Cerebellar cortex (tissue), 1 donor: ENCODE data around the gene ZNRF1.
"Not testable (repeated sequence)": the region's sequence is repeated elsewhere in the genome, so short reads cannot be mapped to it uniquely, and the experiment has no call there.

Experiments
- DNase-seq: peaks from one replicate; pipeline ENCODE4 v3.0.0-alpha.2; 2015; ENCODE audit warnings: low spot score

The ZNRF1 gene

DNA sequence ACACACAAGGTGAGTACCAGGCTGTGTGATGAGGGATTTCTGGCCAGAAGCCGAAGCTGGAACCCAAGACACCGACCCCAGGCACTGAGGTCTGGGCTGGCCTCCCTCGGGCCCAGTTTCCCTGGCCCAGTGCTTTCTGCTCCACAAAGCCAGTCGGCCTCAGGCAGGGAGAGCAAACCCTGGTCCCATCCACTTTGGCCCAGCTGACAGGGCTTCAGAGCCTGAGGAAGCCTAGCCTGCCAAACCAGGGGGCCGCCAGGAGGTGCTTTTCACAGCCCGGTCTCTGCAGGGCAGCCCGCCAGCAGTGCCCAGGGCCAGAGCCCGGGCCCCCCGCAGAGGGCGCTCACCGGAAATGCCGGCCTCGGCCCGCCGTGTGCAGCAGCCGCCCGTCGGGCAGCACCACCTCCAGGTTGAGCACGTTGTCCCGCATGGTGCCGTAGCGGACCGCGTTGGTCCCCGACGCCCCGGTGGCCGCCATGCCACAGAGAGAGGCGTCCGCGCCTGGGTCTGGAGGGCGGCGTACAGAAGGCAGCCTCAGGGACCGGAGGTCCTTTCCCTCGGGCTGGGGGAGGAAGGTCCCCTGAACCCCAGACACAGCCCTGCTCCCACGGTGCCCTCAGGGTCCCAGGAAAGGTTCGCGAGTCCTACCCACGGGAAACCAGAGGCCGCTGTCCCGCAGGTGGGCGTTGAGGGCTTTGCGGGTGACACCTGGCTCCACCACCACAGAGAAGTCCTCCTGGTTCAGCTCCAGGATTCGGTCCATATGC is 115.5 kb downstream of the ZNRF1 start:
- DNase-seq = no peak

GRCh38 chr16:75114946-75115825 is 116.4 kb downstream of the ZNRF1 start:
- no peak for DNase-seq

GRCh38 chr16:75116081-75116910 is 117.5 kb downstream of the ZNRF1 start, which contains the start of gene LDHD:
Gene LDHD, minus strand, starts transcription at chr16:75116780. Its CDS starts 60 bp downstream, at chr16:75116720.
- DNase-seq = peak; percentile 93

DNA sequence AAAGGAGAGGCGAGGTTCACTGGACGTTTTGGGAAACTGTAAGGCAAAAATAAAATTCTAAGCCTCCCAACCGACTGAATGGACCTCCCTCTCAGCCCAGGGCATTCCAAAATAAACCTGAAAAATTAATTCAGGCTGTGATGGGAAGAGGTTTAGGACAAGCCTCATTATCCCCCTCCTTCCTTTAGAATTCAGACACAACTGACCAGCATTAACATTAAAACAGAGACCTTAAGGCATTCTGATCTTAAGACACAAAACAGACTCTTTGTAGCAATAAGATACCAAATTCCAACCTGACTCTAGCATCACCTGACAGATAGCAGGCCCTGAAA is 118.1 kb downstream of the ZNRF1 start:
- DNase-seq = no peak

DNA sequence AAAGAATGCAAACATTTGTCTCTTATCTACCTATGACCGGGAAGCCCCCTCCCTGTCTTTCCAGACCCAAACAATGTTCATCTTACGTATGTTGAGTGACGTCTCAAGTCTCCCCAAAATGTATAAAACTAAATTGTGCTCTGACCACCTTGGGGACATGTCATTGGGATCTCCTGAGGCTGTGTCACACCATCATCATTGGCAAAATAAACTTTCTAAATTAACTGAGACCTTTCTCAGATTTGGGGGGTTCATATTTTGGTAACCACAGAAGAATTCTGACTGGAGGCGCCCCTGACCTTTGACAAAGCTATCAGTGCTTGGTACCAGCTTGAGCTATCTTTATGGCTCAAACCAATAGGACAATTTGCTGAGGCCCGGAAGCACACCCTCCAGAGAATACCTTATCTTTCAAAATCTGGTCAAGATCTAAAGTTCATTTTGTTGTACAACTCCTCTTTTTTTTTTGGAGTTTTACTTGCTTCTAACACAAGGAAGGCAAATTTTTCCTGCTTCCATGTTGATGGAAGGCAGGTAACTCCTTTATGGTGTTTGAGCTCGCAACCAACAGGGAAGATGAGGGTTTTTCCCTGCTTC is 120.2 kb downstream of the ZNRF1 start:
- DNase-seq = no peak

DNA sequence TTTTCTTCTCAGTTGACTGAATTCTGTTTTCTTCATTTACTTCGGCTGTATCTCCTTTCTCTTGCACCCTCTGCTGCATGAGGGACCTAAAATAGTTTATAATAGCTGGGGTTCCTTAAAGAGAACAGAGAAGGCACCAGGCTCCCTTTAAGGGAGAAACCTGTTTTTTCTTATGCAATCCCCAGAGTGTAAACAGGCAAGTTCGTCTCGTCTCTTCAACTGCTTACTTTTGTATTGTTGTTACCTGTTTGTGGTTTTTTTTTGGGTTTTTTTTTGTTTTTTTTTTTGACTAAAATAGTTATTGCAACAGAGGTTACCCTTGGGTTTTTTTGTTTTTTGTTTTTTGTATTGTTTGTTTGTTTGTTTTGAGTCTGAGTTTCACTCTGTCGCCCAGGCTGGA is 121.4 kb downstream of the ZNRF1 start:
- DNase-seq = no peak

- DNase-seq = no peak
Measured at GRCh38 chr16:75121949-75122568, 123.2 kb downstream of the ZNRF1 start.

DNA sequence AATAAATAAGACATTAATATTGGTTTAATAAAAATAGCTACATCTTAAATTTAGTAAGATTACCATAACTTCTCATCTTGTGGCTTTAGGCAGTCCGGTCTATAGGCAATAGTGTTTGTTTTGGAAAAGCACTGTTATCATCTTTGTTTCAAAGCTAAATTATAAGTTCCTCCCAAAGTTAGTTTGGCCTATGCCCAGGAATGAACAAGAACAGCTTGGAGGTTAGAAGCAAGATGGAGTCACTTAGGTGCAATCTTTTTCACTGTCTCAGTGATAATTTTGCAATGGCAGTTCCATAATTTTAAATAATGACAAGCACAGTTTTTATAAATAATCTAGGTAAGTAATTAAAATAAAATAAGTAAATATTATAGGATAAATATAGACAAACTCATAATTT is 123.8 kb downstream of the ZNRF1 start:
- no peak for DNase-seq

- DNase-seq = no peak
Measured at GRCh38 chr16:75127713-75128415, 129.0 kb downstream of the ZNRF1 start.

DNA sequence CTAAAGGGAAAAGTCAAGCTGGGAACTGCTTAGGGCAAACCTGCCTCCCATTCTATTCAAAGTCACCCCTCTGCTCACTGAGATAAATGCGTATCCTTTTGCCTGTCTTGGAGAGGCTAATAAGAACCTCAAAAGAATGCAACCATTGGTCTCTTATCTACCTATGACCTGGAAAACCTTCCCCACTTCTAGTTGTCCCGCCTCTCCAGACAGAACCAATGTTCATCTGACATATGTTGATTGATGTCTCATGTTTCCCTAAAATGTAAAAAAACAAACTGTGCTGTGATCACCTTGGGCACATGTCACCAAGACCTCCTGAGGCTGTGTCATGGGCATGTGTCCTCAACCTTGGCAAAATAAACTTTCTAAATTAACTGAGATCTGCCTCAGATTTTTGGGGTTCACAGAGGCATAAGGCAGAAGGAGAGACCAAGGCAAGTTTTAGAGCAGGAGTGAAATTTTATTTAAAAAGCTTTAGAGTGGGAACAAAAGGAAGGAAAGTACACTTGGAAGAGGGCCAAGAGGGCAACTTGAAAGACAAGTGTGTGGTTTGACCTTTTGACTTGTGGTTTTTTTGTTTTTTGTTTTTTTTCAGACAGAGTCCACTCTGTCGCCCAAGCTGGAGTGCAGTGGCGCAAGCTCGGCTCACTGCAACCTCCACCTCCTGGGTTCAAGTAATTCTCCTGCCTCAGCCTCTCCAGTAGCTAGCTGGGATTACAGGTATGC is 130.8 kb downstream of the ZNRF1 start:
- DNase-seq = not testable (repeated sequence)

DNA sequence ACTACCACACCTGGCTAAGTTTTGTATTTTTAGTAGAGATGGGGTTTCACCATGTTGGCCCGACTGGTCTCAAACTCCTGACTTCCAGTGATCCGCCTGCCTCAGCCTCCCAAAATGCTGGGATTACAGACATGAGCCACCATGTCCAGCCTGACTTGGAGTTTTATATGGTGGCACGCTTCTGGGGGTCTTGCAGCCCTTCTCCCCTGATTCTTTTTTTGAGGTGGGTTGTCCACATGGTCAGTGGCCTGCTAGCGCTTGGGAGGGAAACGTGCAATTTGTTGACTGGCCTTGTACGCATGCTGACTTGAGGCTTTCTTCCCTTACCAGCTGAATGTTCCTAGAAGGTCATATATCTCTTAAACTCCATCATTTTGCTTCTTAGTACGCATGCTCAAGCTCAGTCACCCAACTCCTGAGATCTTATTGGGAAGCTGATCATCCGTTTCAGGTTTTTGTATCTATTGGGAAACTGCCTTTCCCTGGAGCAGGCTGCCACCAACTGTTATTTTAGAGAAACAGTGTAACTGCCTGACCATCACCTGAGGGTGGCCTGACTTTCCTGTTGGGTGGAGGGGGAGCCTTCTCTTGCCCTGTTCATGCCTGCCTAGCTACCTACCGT is 131.4 kb downstream of the ZNRF1 start:
- DNase-seq = peak; percentile 68

DNA sequence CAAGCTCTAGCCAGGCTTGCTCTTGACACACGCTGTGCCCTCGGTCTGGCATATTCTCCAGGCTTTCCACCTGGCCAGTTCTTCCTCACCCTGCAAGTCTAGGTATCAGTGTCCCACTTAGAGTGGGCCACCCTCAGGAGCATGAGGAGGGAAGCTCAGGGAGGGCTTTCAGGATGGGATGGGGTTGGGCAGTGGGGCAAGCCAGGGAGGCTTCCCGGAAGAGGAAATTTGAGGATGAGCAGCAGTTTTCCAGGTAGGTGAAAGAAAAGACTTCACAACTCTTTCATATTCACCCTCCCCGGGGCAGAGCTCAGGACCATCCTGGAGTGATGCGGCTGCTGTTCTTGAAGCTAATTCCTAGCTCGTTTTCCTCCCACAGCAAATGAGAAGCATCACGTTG is 132.3 kb downstream of the ZNRF1 start:
- DNase-seq = no peak

DNA sequence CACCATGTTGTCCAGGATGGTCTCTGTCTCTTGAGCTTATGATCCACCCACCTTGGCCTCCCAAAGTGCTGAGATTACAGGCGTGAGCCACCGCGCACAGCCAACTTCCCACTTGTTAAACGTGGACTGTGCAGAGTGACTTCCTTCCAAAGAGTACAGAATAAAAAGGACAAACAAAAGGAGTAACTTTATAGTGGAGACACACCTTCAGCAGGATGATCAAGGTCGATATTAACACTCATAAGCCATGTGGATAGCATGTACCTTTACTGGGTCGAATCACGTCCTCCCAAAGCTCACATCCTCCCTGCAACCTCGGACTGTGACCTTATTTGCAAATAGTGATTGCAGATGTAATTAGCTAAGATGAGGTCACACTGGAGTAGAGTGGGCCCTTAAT is 139.4 kb downstream of the ZNRF1 start:
- DNase-seq = no peak

- no peak for DNase-seq
Measured at GRCh38 chr16:75138636-75139035, 139.8 kb downstream of the ZNRF1 start.

- no peak for DNase-seq
Measured at GRCh38 chr16:75139498-75139897, 140.7 kb downstream of the ZNRF1 start.

GRCh38 chr16:75143941-75144340 is 145.1 kb downstream of the ZNRF1 start:
- no peak for DNase-seq

DNA sequence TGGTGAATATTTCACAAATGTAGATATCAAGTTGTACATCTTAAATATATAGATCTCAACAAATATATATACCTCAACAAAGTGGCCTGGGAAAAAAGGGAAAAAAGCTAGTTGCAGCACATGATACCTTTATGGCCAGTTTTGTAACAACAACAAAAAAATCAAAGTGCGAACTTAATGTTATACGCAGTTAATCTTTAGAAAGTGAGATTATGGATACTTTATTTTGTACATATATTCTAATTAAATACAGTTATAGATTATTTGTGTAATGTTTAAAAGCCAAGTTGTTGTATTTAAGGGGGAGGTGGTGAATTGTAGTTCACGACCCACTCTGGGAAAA is 149.1 kb downstream of the ZNRF1 start:
- no peak for DNase-seq

DNA sequence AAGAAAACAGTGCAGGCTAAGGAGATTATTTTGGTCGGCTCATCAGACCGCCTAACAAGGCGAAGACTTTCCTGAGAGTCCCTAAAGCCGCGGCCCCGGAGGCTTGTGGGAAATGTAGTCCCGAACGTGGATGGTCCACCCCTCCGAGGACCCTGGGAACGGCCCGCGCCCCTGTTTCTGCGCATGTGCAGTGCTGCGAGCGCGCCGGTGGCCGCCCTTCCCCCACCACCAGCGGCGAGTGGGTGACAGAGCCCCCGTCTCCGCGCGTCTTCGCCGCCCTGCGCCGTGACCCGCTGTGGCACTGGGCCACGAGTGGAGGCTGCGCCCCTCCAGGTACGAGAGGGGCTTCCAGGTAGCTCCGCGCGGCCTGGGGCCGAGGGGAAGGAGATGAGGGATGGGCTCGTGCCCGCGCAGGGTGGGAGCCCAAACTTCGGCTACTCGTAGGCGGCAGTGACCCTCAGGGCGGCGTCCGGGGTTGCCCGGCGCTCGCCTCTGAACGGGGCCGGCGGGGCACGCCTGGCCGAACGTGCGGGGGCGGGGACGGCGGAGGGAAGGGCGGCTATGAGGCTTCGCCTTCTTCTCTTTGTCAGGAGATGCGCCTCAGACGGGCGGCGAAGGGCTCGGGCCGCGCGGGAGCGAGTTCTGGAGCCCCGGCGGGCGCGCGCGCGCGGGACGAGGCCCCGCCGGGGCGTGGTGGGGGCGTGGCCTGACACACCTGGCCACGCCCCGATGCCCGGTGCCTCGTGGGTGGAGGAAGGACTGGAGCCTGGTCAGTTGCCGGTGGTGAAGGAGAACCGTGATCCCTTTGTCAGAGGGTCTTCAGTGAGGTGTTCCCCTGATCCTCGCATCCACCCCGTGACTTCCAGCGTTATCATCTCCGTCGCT is 149.7 kb downstream of the ZNRF1 start, which contains the start of gene ZFP1:
Gene ZFP1 (plus strand): TSS at position 214 of the 885 bp plus-strand sequence. CDS start 4,428 bp downstream, outside the sequence.
- peak; percentile 96 for DNase-seq

DNA sequence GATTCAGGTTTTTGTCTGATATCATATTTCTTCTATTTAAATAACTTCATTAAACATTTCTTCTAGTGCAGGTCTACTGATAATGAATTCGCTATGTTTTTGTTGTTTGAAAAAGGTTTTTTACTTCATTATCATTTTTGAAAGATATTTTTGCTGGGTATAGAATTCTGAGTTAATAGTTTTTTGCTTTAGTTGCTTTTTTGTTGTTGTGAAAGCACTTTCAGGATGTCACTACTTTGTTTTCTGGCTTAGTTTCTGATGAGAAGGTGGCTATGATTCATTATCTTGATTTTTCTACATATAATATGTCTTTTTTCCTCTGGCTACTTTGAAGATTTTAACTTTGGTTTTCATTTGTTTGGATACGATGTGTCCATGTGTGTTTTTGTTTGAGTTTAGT is 153.0 kb downstream of the ZNRF1 start:
- DNase-seq = no peak
